Smooth muscle cell (in vitro differentiated cells): ENCODE data around the gene NEURL1. TPM values are rescaled to one million over a fixed set of nuclear protein-coding genes. Genes with fewer than 3 reads are reported as not detected.
A peak's percentile ranks its signal among the peaks of the same experiment; 100 is the strongest.

Experiments
- DNase-seq: peaks from one replicate; lab custom pipeline; 2025; ENCODE audit not compliant: unreplicated experiment; lab: John Stamatoyannopoulos, UW
- H2AFZ ChIP-seq: fragments of 200-600 bp; sonication (generic); 2 replicates; pipeline ENCODE4 v1.6.0; 2016; ENCODE audit warnings: antibody characterized with exemption, low read depth, mild to moderate bottlenecking
- H3F3A ChIP-seq: fragments of 200-600 bp; sonication (generic); 2 replicates; pipeline ENCODE4 v1.6.0; 2017; ENCODE audit warnings: antibody characterized with exemption, low read depth
- H3K27ac ChIP-seq: fragments of 200-600 bp; sonication (generic); 2 replicates; pipeline ENCODE4 v1.5.1; 2016; ENCODE audit warnings: low read depth, mild to moderate bottlenecking
- H3K27me3 ChIP-seq: fragments of 200-600 bp; sonication (generic); 2 replicates; pipeline ENCODE4 v1.6.1; 2016; ENCODE audit warnings: low read depth, mild to moderate bottlenecking
- H3K36me3 ChIP-seq: fragments of 200-600 bp; sonication (generic); 2 replicates; pipeline ENCODE4 v1.5.1; 2016; ENCODE audit warnings: low read depth
- H3K4me1 ChIP-seq: fragments of 200-600 bp; sonication (generic); 2 replicates; pipeline ENCODE4 v1.5.1; 2016; ENCODE audit warnings: low read depth
- H3K4me2 ChIP-seq: fragments of 200-600 bp; sonication (generic); 2 replicates; pipeline ENCODE4 v1.6.0; 2016; ENCODE audit warnings: mild to moderate bottlenecking
- H3K4me3 ChIP-seq: fragments of 200-600 bp; sonication (generic); 2 replicates; pipeline ENCODE4 v1.5.1; 2016; ENCODE audit warnings: mild to moderate bottlenecking
- H3K79me2 ChIP-seq: fragments of 200-600 bp; sonication (generic); 2 replicates; pipeline ENCODE4 v1.6.0; 2016; ENCODE audit warnings: low read depth, mild to moderate bottlenecking
- H3K9ac ChIP-seq: fragments of 200-600 bp; sonication (generic); 2 replicates; pipeline ENCODE4 v1.6.0; 2016; ENCODE audit warnings: low read depth
- H3K9me3 ChIP-seq: fragments of 200-600 bp; sonication (generic); replicated peaks from 2 replicates; pipeline ENCODE4 v1.5.1; 2016; ENCODE audit warnings: low read depth
- H4K20me1 ChIP-seq: fragments of 200-600 bp; sonication (generic); 2 replicates; pipeline ENCODE4 v1.6.0; 2016; ENCODE audit warnings: low read depth
- WGBS: methylation state at CpG from one replicate; pipeline ENCODE4 v1.1.7; 2016; ENCODE audit warnings: low lambda C conversion rate; 5-methylcytosine and 5-hydroxymethylcytosine counted together
- polyA plus RNA-seq: library from polyadenylated mRNA; unstranded; fragments of >200 nt; fragmentation: Nextera tagmentation; extraction: Ambion mirVana; gene quantifications from 2 replicates; pipeline ENCODE4 v1.2.1, GENCODE V29; 2016
- total RNA-seq: library from RNA; depleted of rRNA; stranded (reverse); fragments of >200 nt; gene quantifications from 2 replicates; pipeline ENCODE4 v1.2.3, GENCODE V29; 2014
- TF ChIP-seq, protein P1 (sequence below): fragments of 200-600 bp; sonication (generic); IDR thresholded peaks from 2 replicates; pipeline ENCODE4 v1.5.1; 2017; ENCODE audit warnings: borderline replicate concordance, mild to moderate bottlenecking, antibody characterized with exemption; ENCODE audit not compliant: insufficient read depth, poor library complexity, severe bottlenecking

NEURL1 gene
- total and polyA plus RNA-seq, 2 experiments from 2014 or later: 0.04 to 0.91 TPM

DNA sequence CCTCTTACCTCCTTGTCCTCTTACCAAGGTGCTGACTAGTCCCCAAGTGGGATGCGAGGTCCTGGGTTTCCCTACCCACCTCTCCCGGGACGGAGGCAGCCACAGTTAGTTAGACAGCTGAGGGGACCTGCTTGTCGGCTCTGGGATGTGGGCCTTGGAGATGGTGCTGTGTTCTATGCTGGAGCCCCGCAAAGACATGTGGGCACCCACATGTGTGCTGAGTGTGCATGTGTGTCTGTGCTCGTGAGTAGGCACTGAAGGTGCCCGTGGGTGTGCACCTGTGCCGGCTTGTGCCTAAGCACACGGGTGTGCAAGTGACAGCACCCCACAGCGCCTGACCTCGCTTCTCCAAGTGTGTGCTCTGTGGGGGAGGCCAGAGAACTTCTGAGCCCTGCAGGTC lies 62.2 kb downstream of the NEURL1 start:
- Histone ChIP-seq H3K9ac (no peak overlapping the region), H3K4me3 (peak overlapping the region; percentile 49), H4K20me1 (no peaks in the 10 kb centered on the region), H3K27ac (no peak overlapping the region), H2AFZ (no peak overlapping the region), H3K4me2 (peak overlapping the region; percentile 86), H3K9me3 (no peaks in the 10 kb centered on the region), H3K36me3 (no peaks in the 10 kb centered on the region), H3F3A (no peaks in the 10 kb centered on the region), H3K4me1 (peaks cover 9% of the 10 kb centered on the region), H3K79me2 (no peaks in the 10 kb centered on the region), H3K27me3 (peaks cover 36% of the 10 kb centered on the region)
- WGBS: 89% methylated on average over 11 of the region's 11 CpGs
- DNase-seq: no peak
- TF ChIP-seq, protein P1, sequence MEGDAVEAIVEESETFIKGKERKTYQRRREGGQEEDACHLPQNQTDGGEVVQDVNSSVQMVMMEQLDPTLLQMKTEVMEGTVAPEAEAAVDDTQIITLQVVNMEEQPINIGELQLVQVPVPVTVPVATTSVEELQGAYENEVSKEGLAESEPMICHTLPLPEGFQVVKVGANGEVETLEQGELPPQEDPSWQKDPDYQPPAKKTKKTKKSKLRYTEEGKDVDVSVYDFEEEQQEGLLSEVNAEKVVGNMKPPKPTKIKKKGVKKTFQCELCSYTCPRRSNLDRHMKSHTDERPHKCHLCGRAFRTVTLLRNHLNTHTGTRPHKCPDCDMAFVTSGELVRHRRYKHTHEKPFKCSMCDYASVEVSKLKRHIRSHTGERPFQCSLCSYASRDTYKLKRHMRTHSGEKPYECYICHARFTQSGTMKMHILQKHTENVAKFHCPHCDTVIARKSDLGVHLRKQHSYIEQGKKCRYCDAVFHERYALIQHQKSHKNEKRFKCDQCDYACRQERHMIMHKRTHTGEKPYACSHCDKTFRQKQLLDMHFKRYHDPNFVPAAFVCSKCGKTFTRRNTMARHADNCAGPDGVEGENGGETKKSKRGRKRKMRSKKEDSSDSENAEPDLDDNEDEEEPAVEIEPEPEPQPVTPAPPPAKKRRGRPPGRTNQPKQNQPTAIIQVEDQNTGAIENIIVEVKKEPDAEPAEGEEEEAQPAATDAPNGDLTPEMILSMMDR: no peak

DNA sequence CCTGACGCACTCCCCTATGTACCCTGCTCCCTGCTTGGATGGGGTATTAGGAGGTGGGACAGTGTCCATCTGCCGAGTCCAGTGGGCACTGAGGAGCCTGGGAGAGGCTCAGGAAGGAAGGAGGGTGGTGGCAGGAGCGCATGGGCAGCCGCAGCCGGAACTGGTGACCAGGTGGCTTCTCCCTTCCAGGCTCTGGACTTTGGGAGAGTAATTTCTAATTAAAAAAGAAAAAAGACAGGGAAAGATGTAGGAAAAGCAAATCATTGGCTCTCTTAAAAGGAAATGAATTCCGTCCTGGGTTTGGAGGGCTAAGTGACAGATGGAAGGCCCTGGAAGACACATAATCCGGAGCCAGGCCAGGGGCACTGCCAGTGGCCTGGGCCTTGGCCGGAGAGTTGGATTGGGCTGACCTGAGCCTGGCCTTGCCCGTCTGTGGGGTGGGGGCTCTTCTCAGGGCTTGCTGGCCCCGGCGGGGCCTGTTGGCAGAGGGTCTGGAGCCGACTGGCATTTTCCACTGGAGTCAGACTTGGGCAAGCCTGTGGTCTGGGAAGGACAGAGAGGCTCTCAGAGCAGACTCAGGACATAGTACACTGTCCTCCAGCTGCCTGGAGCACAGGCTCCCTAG lies 63.0 kb downstream of the NEURL1 start:
- Histone ChIP-seq H3K9ac (no peak overlapping the region), H3K4me1 (peaks cover 9% of the 10 kb centered on the region), H2AFZ (no peak overlapping the region), H3K9me3 (no peaks in the 10 kb centered on the region), H3K27me3 (peaks cover 32% of the 10 kb centered on the region), H3F3A (no peaks in the 10 kb centered on the region), H3K79me2 (no peaks in the 10 kb centered on the region), H3K4me3 (no peak overlapping the region), H4K20me1 (no peaks in the 10 kb centered on the region), H3K36me3 (no peaks in the 10 kb centered on the region), H3K4me2 (no peak overlapping the region), H3K27ac (no peak overlapping the region)
- DNase-seq: no peak
- 95% methylated on average over 12 of the region's 12 CpGs for WGBS
- TF ChIP-seq, protein P1: no peak

DNA sequence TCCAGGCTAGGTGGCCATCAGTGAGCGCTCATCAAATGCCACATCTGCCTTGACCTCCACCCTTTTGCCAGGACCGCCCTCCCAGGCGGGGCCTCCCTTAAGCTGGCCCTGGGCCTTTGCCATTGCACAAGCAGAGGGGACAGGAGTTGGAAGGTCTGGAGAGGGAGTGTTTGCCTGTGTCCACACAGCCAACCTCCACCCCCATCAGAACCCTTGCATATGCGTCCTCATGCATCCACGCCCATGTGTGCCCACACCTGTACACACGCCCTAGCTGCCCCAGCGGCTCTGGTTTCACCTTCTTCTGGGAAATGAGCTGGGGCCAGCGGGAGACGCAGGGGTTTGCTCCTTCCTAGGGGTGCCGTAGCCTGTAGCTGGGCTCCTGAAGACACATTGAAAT lies 64.0 kb downstream of the NEURL1 start:
- TF ChIP-seq, protein P1: no peak
- no peak overlapping the region for H3K27ac ChIP-seq
- no peaks in the 10 kb centered on the region for H3K36me3 ChIP-seq
- no peaks in the 10 kb centered on the region for H3K9me3 ChIP-seq
- WGBS: 99% methylated on average over 10 of the region's 10 CpGs
- no peak overlapping the region for H2AFZ ChIP-seq
- no peak overlapping the region for H3K4me2 ChIP-seq
- DNase-seq: no peak
- H3F3A ChIP-seq: no peaks in the 10 kb centered on the region
- peaks cover 9% of the 10 kb centered on the region for H3K4me1 ChIP-seq
- no peak overlapping the region for H3K4me3 ChIP-seq
- no peaks in the 10 kb centered on the region for H3K79me2 ChIP-seq
- H4K20me1 ChIP-seq: no peaks in the 10 kb centered on the region
- peaks cover 26% of the 10 kb centered on the region for H3K27me3 ChIP-seq
- H3K9ac ChIP-seq: no peak overlapping the region

DNA sequence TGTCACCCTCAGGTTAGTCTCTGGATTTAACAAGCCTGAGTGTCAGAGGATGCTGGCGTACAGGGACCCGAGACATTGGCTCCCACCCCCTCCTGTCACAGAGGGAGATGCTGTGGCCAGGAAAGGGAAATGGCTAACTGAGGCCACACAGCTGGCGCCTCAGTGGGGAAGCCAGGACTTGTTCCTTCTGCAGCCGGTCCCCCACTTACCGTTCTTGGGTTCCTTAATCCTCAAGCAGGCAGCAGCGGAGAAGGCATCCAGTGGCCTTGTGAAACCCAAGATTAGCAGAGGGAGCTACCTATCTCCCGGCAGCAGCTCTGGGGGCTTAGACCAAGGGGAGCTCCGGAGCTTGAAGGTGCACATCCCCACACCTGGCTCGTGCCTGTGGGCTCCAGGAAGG lies 65.4 kb downstream of the NEURL1 start:
- TF ChIP-seq, protein P1: no peak
- no peak overlapping the region for H2AFZ ChIP-seq
- H3K9ac ChIP-seq: no peak overlapping the region
- H3K4me3 ChIP-seq: no peak overlapping the region
- no peaks in the 10 kb centered on the region for H4K20me1 ChIP-seq
- DNase-seq: no peak
- H3K27me3 ChIP-seq: peaks cover 28% of the 10 kb centered on the region
- no peaks in the 10 kb centered on the region for H3K79me2 ChIP-seq
- no peaks in the 10 kb centered on the region for H3F3A ChIP-seq
- H3K4me1 ChIP-seq: peaks cover 9% of the 10 kb centered on the region
- H3K36me3 ChIP-seq: no peaks in the 10 kb centered on the region
- no peaks in the 10 kb centered on the region for H3K9me3 ChIP-seq
- no peak overlapping the region for H3K27ac ChIP-seq
- H3K4me2 ChIP-seq: no peak overlapping the region
- WGBS: 86% methylated on average over 9 of the region's 9 CpGs
